GM23338 (cell line): Measurements from ENCODE around the gene SPATC1L. TPM values are rescaled to one million over a fixed set of nuclear protein-coding genes. Genes with fewer than 3 reads are reported as not detected.

Source experiments
- ATAC-seq: fragments of 200-7000 bp; cut with Tn5 transposase; 3 replicates; pipeline ENCODE4 v1.9.1; 2020
- DNase-seq: peaks from one replicate; pipeline ENCODE4 v3.0.0-alpha.2; 2015; ENCODE audit warnings: low spot score
- H2AFZ ChIP-seq: fragments of 200-600 bp; sonication (generic); 2 replicates; pipeline ENCODE4 v1.8.0; 2016; ENCODE audit warnings: antibody characterized with exemption, mild to moderate bottlenecking, moderate library complexity
- H3F3A ChIP-seq: fragments of 200-600 bp; sonication (generic); replicated peaks from 2 replicates; pipeline ENCODE4 v1.8.0; 2017; ENCODE audit warnings: antibody characterized with exemption, mixed run types, low read depth
- H3K27ac ChIP-seq: fragments of 200-600 bp; sonication (generic); 2 replicates; pipeline ENCODE4 v1.6.1; 2016; ENCODE audit warnings: low read depth
- H3K27me3 ChIP-seq: fragments of 200-600 bp; sonication (generic); 2 replicates; pipeline ENCODE4 v1.8.0; 2016; ENCODE audit warnings: mild to moderate bottlenecking, mixed run types, moderate library complexity; ENCODE audit not compliant: insufficient read depth
- H3K36me3 ChIP-seq: fragments of 200-600 bp; sonication (generic); 2 replicates; pipeline ENCODE4 v1.8.0; 2016; ENCODE audit warnings: mild to moderate bottlenecking; ENCODE audit not compliant: insufficient read depth
- H3K4me1 ChIP-seq: fragments of 200-600 bp; sonication (generic); 2 replicates; pipeline ENCODE4 v1.8.0; 2016; ENCODE audit warnings: mild to moderate bottlenecking, moderate library complexity; ENCODE audit not compliant: insufficient read depth
- H3K4me2 ChIP-seq: fragments of 200-600 bp; sonication (generic); 2 replicates; pipeline ENCODE4 v1.7.1; 2017; ENCODE audit warnings: mixed run types
- H3K4me3 ChIP-seq: fragments of 200-600 bp; sonication (generic); 2 replicates; pipeline ENCODE4 v1.6.1; 2016; ENCODE audit warnings: mixed run types
- H3K79me2 ChIP-seq: fragments of 200-600 bp; sonication (generic); replicated peaks from 2 replicates; pipeline ENCODE4 v1.8.0; 2017; ENCODE audit warnings: mild to moderate bottlenecking; ENCODE audit not compliant: insufficient read depth
- H3K9me2 ChIP-seq: fragments of 200-600 bp; sonication (generic); 2 replicates; pipeline ENCODE4 v1.8.0; 2017; ENCODE audit not compliant: insufficient read depth
- H4K20me1 ChIP-seq: fragments of 200-600 bp; sonication (generic); replicated peaks from 2 replicates; pipeline ENCODE4 v1.8.0; 2017; ENCODE audit warnings: mild to moderate bottlenecking; ENCODE audit not compliant: insufficient read depth
- H3K27ac Mint-ChIP-seq: 2 replicates; pipeline ENCODE4 v1.8.0; 2020; ENCODE audit warnings: inconsistent platforms, mild to moderate bottlenecking, moderate library complexity, mixed read lengths
- H3K27me3 Mint-ChIP-seq: 3 replicates; pipeline ENCODE4 v1.8.0; 2022; ENCODE audit warnings: low read depth, mild to moderate bottlenecking, moderate library complexity, mixed read lengths, inconsistent platforms; ENCODE audit not compliant: insufficient read depth, poor library complexity
- H3K36me3 Mint-ChIP-seq: 3 replicates; pipeline ENCODE4 v1.8.0; 2021; ENCODE audit warnings: low read depth, mild to moderate bottlenecking, inconsistent platforms, moderate library complexity, mixed read lengths
- H3K4me1 Mint-ChIP-seq: 3 replicates; pipeline ENCODE4 v1.8.0; 2020; ENCODE audit warnings: mild to moderate bottlenecking, inconsistent platforms, mixed read lengths
- H3K4me3 Mint-ChIP-seq: 3 replicates; pipeline ENCODE4 v1.8.0; 2021; ENCODE audit warnings: moderate library complexity, mild to moderate bottlenecking, inconsistent platforms, mixed read lengths
- H3K9me3 Mint-ChIP-seq: 3 replicates; pipeline ENCODE4 v1.8.0; 2020; ENCODE audit warnings: moderate library complexity, mild to moderate bottlenecking, inconsistent platforms, mixed read lengths
- CREB1 ChIP-seq: fragments of 250-450 bp; sonication (Bioruptor Pico); IDR thresholded peaks from 2 replicates; pipeline ENCODE4 v1.5.0; 2020; ENCODE audit warnings: low read depth, mild to moderate bottlenecking, moderate library complexity
- CTCF ChIP-seq, 2 experiments: fragments of 200-600 bp in 1 of 2; sonication (generic) in 1 of 2; conservative IDR thresholded peaks; 2 replicates each; pipeline versions ENCODE4 v1.5.1 to v1.6.1; 2016 to 2017; ENCODE audit warnings: antibody characterized with exemption in 2 of 2, low read depth in 2 of 2, mild to moderate bottlenecking in 2 of 2, moderate library complexity in 1 of 2
- ETS1 ChIP-seq: IDR thresholded peaks from 2 replicates; pipeline ENCODE4 v1.6.1; 2016; ENCODE audit warnings: antibody characterized with exemption
- EZH2 ChIP-seq: fragments of 200-600 bp; sonication (generic); IDR thresholded peaks from one replicate; pipeline ENCODE4 v1.8.0; 2017; ENCODE audit warnings: antibody characterized with exemption, mild to moderate bottlenecking, low read depth; ENCODE audit not compliant: unreplicated experiment
- EZH2phosphoT487 ChIP-seq: fragments of 200-600 bp; sonication (generic); IDR thresholded peaks from one replicate; pipeline ENCODE4 v1.8.1; 2018; ENCODE audit warnings: antibody characterized with exemption; ENCODE audit not compliant: unreplicated experiment
- JUNB ChIP-seq: IDR thresholded peaks from one replicate; pipeline ENCODE4 v1.6.1; 2016; ENCODE audit warnings: antibody characterized with exemption; ENCODE audit not compliant: unreplicated experiment
- NANOG ChIP-seq: IDR thresholded peaks from 2 replicates; pipeline ENCODE4 v1.6.1; 2016; ENCODE audit warnings: antibody characterized with exemption, borderline replicate concordance
- POLR2AphosphoS5 ChIP-seq: IDR thresholded peaks from 2 replicates; pipeline ENCODE4 v1.6.1; 2016; ENCODE audit warnings: antibody characterized with exemption, low read depth
- REST ChIP-seq: IDR thresholded peaks from one replicate; pipeline ENCODE4 v1.6.1; 2018; ENCODE audit warnings: antibody characterized with exemption; ENCODE audit not compliant: unreplicated experiment
- STAT1 ChIP-seq: IDR thresholded peaks from one replicate; pipeline ENCODE4 v1.6.1; 2016; ENCODE audit warnings: antibody characterized with exemption; ENCODE audit not compliant: unreplicated experiment
- ZNF114 ChIP-seq: fragments of 250-450 bp; sonication (Bioruptor Pico); IDR thresholded peaks from 2 replicates; pipeline ENCODE4 v1.5.0; 2020; ENCODE audit warnings: mild to moderate bottlenecking, moderate library complexity
- ZNF331 ChIP-seq: fragments of 250-450 bp; sonication (Bioruptor Pico); IDR thresholded peaks from 2 replicates; pipeline ENCODE4 v1.5.0; 2020; ENCODE audit warnings: low read depth, mild to moderate bottlenecking, moderate library complexity
- ZNF462 ChIP-seq: fragments of 250-450 bp; sonication (Bioruptor Pico); IDR thresholded peaks from 2 replicates; pipeline ENCODE4 v1.5.0; 2020; ENCODE audit warnings: mild to moderate bottlenecking, moderate library complexity
- polyA plus RNA-seq: library from polyadenylated mRNA; unstranded; fragments of >200 nt; fragmentation: Nextera tagmentation; extraction: Ambion mirVana; gene quantifications from 2 replicates; pipeline ENCODE4 v1.2.1, GENCODE V29; 2016
- total RNA-seq: library from RNA; depleted of rRNA; stranded (reverse); fragments of >200 nt; shearing (Covaris generic); gene quantifications from 2 replicates; pipeline ENCODE4 v1.2.3, GENCODE V29; 2014

SPATC1L gene
- total and polyA plus RNA-seq, 2 experiments from 2014 or later: 37.6 to 70.2 TPM

DNA sequence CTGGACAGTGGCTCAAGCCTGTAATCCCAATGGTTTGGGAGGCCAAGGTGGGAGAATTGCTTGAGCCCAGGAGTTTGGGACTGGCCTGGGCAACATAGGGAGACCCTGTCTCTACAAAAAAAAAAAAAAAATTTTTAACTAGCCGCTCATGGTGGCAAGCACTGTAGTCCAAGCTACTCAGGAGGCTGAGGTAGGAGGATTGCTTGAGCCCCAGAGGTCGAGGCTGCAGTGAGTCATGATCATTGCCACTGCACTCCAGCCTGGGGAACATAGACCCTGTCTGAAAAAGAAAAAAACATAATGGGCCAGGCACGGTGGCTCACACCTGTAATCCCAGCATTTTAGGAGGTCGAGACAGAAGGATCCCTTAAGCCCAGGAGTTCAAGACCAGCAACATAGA, 5.3 kb downstream of the SPATC1L start:
- no peak overlapping the region for H3K4me3 ChIP-seq
- H3K27me3 ChIP-seq: no peaks in the 10 kb centered on the region
- H3K4me1 ChIP-seq: no peaks in the 10 kb centered on the region; the same call in 1 of the 2 replicates
- Mint-ChIP-seq H3K4me1 (peaks cover 16% of the 10 kb centered on the region), H3K9me3 (peaks cover 8% of the 10 kb centered on the region; the same call in 1 of the 3 replicates), H3K27ac (no peak overlapping the region), H3K36me3 (peaks cover 27% of the 10 kb centered on the region), H3K27me3 (peaks cover 5% of the 10 kb centered on the region), H3K4me3 (no peak overlapping the region)
- no peak for ATAC-seq
- TF ChIP-seq ZNF331 (no peak), CREB1 (no peak), ZNF114 (no peak), STAT1 (no peak), ETS1 (no peak), REST (no peak), EZH2 (no peak), JUNB (no peak), CTCF (conservative IDR thresholded peaks at IDR 0.05; ENCODE audit: low read depth in 2 of 2) (no peak), POLR2AphosphoS5 (no peak), NANOG (no peak), EZH2phosphoT487 (no peak), ZNF462 (CRISPR knock-in tag) (no peak)
- H2AFZ ChIP-seq: no peak overlapping the region
- peaks cover 13% of the 10 kb centered on the region; the same call in 1 of the 2 replicates for H4K20me1 ChIP-seq
- no peak overlapping the region for H3K27ac ChIP-seq
- H3F3A ChIP-seq: no peaks in the 10 kb centered on the region
- H3K4me2 ChIP-seq: no peak overlapping the region
- H3K9me2 ChIP-seq: no peaks in the 10 kb centered on the region
- H3K79me2 ChIP-seq: peaks cover 63% of the 10 kb centered on the region
- no peaks in the 10 kb centered on the region for H3K36me3 ChIP-seq
- no peak for DNase-seq
